GM19043 (cell line): ENCODE results near the gene ASTN2.

Experiments used
- ATAC-seq: cut with Tn5 transposase; IDR thresholded peaks from one replicate; pipeline ENCODE4 v1.9.1; 2021; ENCODE audit warnings: low read depth; ENCODE audit not compliant: unreplicated experiment

Gene ASTN2

GRCh38 chr9:117414220-117414905, 494 bp downstream of the ASTN2 start:
- no peak for ATAC-seq

- ATAC-seq, result no peak
These were observed 1.3 kb downstream of the ASTN2 start for GRCh38 chr9:117413346-117414219.

- ATAC-seq, result no peak
These were observed 2.0 kb downstream of the ASTN2 start for GRCh38 chr9:117412841-117413240.

GRCh38 chr9:117412006-117412715, 2.7 kb downstream of the ASTN2 start:
- ATAC-seq, result no peak

GRCh38 chr9:117411547-117411946, 3.3 kb downstream of the ASTN2 start:
- no peak for ATAC-seq

- ATAC-seq, result no peak
These were observed 5.5 kb downstream of the ASTN2 start for GRCh38 chr9:117409321-117409720.

GRCh38 chr9:117407436-117408022, 7.3 kb downstream of the ASTN2 start:
- no peak for ATAC-seq

GRCh38 chr9:117405950-117406705, 8.7 kb downstream of the ASTN2 start:
- ATAC-seq, result no peak

- no peak for ATAC-seq
These were observed 11.0 kb downstream of the ASTN2 start for GRCh38 chr9:117403848-117404247.

- ATAC-seq, result no peak
These were observed 11.4 kb downstream of the ASTN2 start for GRCh38 chr9:117403403-117403811.

- no peak for ATAC-seq
These were observed 14.7 kb downstream of the ASTN2 start for GRCh38 chr9:117400171-117400570.

- ATAC-seq, result no peak
These were observed 19.7 kb downstream of the ASTN2 start for GRCh38 chr9:117395151-117395650.

GRCh38 chr9:117394655-117395054, 20.2 kb downstream of the ASTN2 start:
- no peak for ATAC-seq

GRCh38 chr9:117392992-117393391, 21.9 kb downstream of the ASTN2 start:
- no peak for ATAC-seq

GRCh38 chr9:117387422-117387821, 27.4 kb downstream of the ASTN2 start:
- ATAC-seq, result no peak

- ATAC-seq, result no peak
These were observed 35.5 kb downstream of the ASTN2 start for GRCh38 chr9:117379341-117379740.

- no peak for ATAC-seq
These were observed 37.8 kb downstream of the ASTN2 start for GRCh38 chr9:117377046-117377445.

GRCh38 chr9:117375956-117376355, 38.9 kb downstream of the ASTN2 start:
- ATAC-seq, result no peak

- no peak for ATAC-seq
These were observed 40.7 kb downstream of the ASTN2 start for GRCh38 chr9:117374076-117374725.
